Skin epidermis (tissue), 12 donors: ENCODE results near the gene THADA.
A peak's percentile ranks its signal among the peaks of the same experiment; 100 is the strongest.
"Not testable (repeated sequence)": the region's sequence is repeated elsewhere in the genome, so short reads cannot be mapped to it uniquely, and the experiment has no call there.

ENCODE experiments used
- H3K27ac ChIP-seq, 21 experiments: fragments of 200-600 bp; sonication (generic) in 11 of 21; one replicate each; pipeline ENCODE4 v1.5.0; 2020; ENCODE audit warnings: mild to moderate bottlenecking in 3 of 21, inconsistent platforms in 2 of 21, moderate library complexity in 2 of 21
- H3K4me3 ChIP-seq, 7 experiments: fragments of 200-600 bp; sonication (generic) in 2 of 7; one replicate each; pipeline ENCODE4 v1.5.0; 2020; ENCODE audit warnings: inconsistent platforms in 2 of 7, mild to moderate bottlenecking in 2 of 7, moderate library complexity in 1 of 7

THADA gene

GRCh38 chr2:43201016-43201415 is 394.8 kb downstream of the THADA start:
- no peak overlapping the region for H3K27ac ChIP-seq
- no peak overlapping the region for H3K4me3 ChIP-seq

DNA sequence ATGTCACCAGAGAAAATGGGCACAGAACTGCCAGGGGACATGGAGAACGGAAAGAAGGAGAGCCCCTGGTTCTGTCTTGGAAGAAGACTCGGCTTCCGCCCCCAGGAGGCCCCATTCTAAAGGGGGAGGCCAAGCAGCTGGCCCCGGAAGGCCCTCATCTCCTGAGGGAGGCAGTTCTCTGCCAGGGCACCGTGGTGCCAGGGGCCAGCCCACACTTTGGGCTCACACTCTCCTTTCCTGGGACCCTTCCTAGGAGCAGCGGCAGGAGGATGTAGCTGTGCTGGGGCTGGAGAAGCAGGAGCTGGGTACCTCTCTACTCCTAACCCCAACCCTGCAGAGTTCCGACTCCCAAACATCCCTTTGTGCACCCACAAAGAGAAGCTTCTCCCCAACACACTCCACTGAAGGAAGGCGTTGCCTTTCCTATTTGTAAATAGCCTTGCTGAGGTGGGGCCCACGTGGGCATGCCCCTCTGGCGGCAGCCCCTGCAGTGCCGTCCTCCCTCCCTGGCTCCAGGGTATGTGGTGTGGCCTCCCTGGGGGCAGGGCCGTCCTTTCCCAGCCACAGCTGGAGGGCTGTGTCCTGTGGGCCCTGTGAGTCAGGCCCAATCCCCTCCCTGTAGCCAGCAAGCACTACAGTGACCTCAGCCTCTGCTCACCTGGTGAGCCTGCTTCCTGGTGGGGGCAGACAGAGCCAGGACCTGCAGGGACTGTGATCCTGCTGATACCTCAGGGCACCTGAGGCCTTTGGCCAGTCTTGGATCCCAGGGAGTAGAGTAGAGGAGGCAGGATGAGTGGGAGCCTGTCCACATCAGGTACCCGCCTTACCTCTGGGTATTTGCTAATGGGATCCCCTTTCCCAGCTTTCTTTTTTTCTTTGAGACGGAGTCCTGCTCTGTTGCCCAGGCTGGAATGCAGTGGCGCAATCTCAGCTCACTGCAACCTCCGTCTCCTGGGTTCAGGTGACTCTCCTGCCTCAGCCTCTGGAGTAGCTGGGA is 396.0 kb downstream of the THADA start:
- Histone ChIP-seq H3K27ac (no peak overlapping the region), H3K4me3 (no peak overlapping the region)

DNA sequence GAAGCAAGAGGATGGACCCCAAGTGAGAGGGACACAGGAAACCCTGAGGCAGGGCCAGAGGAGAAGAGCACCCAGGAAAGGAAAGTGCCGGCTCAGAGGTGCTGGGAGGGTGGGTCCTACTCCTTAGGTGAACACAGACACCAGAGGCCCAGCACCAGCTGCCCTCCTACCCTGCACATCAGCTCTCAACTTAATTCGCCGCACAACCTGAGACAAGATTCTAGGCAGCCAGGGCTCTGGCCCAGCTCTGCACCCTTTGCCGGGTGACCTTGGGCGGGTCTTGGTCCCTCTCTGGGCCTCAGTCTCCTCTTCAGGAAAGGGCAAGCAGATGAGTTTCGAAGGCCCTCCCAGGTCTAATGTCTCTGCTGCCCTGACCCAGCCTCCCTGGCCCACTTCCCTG is 397.6 kb downstream of the THADA start:
- H3K4me3 ChIP-seq: no peak overlapping the region

GRCh38 chr2:43197588-43197896 is 398.3 kb downstream of the THADA start:
- H3K27ac ChIP-seq: no peak overlapping the region
- no peak overlapping the region for H3K4me3 ChIP-seq

More for the DNA sequence above, 397.6 kb downstream of the THADA start:
- no peak overlapping the region for H3K27ac ChIP-seq

DNA sequence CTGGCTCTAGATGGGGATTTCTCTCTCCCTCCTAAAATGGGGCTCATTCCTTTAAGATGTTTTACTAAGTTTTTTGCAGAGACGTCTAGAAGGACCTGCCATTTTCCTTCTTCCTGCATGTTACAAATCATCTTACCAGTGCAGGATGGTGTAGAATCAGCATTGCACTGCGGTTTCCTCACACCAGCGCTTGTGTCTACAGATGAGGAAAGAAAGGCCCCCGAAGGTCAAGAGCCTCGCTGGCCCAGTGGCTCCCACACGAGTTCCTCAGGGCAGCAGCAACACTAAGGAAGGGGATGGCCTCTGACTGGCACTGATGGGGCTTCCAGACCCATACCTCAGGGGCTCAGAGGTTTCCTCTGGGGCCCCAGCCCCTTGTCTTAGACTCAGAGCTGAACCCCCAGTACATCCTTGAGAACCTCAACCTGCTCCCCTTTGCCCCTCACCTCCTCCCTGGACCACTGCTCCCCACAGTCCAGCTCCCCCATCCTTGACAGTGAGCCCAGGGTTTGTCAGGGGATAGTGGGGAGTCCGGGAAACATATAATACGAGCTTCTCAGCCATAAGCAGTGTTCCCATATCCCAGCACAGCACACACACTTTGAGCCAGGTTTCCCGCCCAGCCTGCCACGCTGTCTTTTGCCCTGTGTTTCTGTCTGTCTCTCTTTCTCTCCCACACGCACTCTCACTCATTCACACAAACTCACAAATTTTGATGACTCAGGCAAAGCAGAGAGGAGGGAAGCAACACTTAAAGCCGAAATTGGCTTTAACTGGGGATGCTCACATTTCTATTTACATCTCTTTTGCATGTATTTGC is 398.9 kb downstream of the THADA start:
- Histone ChIP-seq H3K4me3 (no peak overlapping the region), H3K27ac (peak overlapping the region in 2 of 21 experiments; percentile 3 to 38)

- Histone ChIP-seq H3K4me3 (no peak overlapping the region), H3K27ac (peak overlapping the region in 15 of 21 experiments; percentile 20 to 93 (median 44))
Measured at GRCh38 chr2:43194121-43194869, 401.5 kb downstream of the THADA start.

GRCh38 chr2:43193652-43194120 is 402.2 kb downstream of the THADA start:
- Histone ChIP-seq H3K4me3 (no peak overlapping the region), H3K27ac (peak overlapping the region in 9 of 21 experiments; percentile 20 to 93 (median 83))

- Histone ChIP-seq H3K27ac (peak overlapping the region in 8 of 21 experiments; percentile 7 to 93 (median 56)), H3K4me3 (no peak overlapping the region)
Measured at GRCh38 chr2:43192744-43193651, 402.8 kb downstream of the THADA start.

- no peak overlapping the region for H3K4me3 ChIP-seq
- H3K27ac ChIP-seq: peak overlapping the region in 1 of 21 experiments; percentile 16
Measured at GRCh38 chr2:43191947-43192516, 403.8 kb downstream of the THADA start.

GRCh38 chr2:43190311-43191052 is 405.4 kb downstream of the THADA start:
- no peak overlapping the region for H3K4me3 ChIP-seq
- no peak overlapping the region for H3K27ac ChIP-seq

DNA sequence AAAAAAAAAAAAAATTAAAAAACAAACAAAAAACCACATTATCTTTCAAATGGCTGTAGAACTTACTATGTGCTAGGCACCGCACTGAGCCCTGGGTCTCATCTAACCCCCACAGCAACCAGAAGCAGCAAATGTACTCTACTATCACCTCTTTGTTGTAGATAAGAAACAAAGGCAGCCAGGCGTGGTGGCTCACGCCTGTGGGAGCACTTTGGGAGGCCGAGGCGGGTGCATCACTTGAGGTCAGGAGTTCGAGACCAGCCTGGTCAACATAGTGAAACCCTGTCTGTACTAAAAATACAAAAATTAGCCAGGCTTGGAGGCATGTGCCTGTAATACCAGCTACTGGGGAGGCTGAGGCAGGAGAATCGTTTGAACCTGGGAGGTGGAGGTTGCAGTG is 406.0 kb downstream of the THADA start:
- not testable (repeated sequence) for H3K27ac ChIP-seq, H3K4me3 ChIP-seq

DNA sequence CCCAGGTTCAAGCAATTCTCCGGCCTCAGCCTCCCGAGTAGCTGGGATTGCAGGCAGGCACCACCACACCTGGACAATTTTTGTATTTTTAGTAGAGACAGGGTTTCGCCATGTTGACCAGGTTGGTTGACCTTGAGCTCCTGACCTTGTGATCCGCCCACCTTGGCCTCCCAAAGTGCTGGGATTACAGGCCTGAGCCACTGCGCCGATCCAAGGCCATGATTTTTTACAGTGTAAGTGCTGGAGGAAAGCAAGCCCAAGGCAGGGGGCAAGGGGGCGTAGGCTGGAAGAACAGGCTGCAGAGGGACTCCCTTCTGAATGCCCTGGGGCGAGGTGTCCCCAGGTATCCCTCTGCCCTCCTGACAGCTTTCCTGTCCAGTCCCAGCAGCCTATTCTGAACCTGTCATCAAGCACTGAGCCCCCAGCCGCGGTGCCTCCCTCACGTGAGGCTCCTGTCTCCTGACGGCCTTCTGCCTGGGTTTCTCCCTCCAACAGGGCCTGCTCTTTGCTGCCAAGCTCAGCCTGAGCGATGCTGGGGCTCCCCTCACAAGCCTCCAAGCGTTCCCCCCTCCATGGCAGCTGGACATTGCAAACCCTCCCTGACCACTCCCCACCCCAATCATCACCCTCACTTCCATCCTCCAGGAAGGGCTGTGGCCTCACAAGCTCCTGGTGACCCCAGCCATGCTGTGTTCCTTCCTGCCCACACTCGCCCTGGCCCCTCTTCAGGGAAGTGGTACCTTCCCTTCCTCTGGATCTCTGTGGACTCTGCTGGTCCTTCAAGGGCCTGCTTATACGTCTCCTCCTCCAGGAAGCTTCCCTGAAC is 407.1 kb downstream of the THADA start:
- H3K4me3 ChIP-seq: no peak overlapping the region
- no peak overlapping the region for H3K27ac ChIP-seq

DNA sequence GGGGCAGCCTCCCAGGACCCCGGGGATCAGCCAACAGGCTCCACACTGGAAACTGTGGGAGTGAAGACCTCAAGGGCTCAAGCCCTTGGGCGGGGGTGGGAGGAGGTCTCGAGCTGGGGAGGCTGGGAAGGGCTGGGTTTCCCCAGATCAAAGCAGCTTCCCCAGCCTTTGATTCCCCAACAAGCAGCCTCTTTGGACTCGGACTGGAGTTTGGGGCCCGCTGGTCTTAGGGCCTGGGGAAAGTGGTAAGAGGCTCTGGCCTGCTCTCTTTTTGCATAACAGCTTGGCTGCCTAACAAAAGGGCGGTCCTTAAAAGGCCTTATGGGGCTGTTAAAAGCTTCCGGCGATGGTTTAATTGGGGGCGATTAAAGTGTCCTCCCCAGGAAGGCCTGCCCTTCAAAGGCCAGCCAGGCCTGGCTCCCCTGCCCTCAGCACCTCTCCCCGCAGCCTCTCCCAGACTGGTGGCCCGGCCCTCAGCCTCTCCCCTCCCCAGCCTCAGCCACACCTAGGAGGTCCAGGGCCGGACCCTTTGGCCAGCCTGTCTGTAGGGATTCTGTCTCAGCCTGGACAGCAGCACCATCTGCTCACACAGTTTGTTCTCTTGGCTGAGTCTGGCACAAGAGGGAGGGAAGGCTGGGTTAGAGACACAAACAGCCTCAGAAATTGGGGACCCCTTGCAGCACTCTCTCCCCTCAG is 409.0 kb downstream of the THADA start:
- no peak overlapping the region for H3K4me3 ChIP-seq
- H3K27ac ChIP-seq: peak overlapping the region in 5 of 21 experiments; percentile 16 to 61 (median 42)

GRCh38 chr2:43186321-43186678 is 409.5 kb downstream of the THADA start:
- peak overlapping the region in 5 of 21 experiments; percentile 16 to 61 (median 42) for H3K27ac ChIP-seq
- H3K4me3 ChIP-seq: no peak overlapping the region

GRCh38 chr2:43185146-43185545 is 410.7 kb downstream of the THADA start:
- peak overlapping the region in 7 of 21 experiments; percentile 2 to 65 (median 14) for H3K27ac ChIP-seq
- H3K4me3 ChIP-seq: no peak overlapping the region

DNA sequence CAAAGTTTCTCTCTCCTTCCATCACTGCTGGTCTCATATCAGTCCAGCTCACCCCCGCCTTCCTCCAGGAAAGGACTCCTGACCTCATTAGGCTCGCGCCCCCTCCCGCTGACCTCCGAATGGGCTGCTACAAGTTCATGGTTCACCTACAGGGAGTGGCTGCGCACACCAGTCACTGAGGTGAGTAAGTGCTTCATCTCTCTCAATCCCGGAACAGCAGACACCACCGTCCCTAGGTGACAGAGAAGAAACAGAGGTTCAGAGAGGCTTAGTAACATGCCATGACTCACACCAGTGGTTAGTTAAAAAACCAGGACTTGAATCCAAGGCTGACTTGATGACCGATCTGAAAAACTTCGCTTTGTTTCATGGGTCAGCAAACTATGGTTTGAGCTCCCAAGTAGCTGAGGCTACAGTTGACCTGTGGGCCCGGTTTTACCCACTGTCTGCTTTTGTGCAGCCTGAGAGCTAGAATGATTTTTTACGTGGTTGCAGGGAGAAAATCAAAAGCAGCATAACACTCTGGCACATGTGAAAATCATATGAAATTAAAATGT is 411.4 kb downstream of the THADA start:
- H3K4me3 ChIP-seq: no peak overlapping the region
- peak overlapping the region in 5 of 21 experiments; percentile 2 to 65 (median 54) for H3K27ac ChIP-seq
